ENCODE data around the gene GRM4. TPM values are rescaled to one million over a fixed set of nuclear protein-coding genes. Genes with fewer than 3 reads are reported as not detected.

Gene GRM4
- total RNA-seq, 4 donors from 2014 or later, result not detected

GRCh38 chr6:34142061-34142998 lies 3.6 kb downstream of the GRM4 start:
- no peak overlapping the region for H3K27ac ChIP-seq
- peaks cover 0 to 3% (median 0%) of the 10 kb centered on the region in 4 donors for H3K9me3 ChIP-seq
- DNase-seq, result no peak
- H3K4me1 ChIP-seq, result peaks cover 0 to 26% (median 18%) of the 10 kb centered on the region in 4 donors
- TF ChIP-seq CTCF (IDR thresholded peaks at IDR 0.05) (no peak), POLR2A (IDR thresholded peaks at IDR 0.05) (no peak)
- peaks cover 0 to 52% of the 10 kb centered on the region in 2 donors for H3K27me3 ChIP-seq
- no peak overlapping the region for H3K4me3 ChIP-seq
- H3K36me3 ChIP-seq, result no peaks in the 10 kb centered on the region

GRCh38 chr6:34140075-34140474 lies 5.8 kb downstream of the GRM4 start:
- peaks cover 0 to 20% (median 18%) of the 10 kb centered on the region in 4 donors for H3K4me1 ChIP-seq
- TF ChIP-seq POLR2A (IDR thresholded peaks at IDR 0.05) (no peak), CTCF (IDR thresholded peaks at IDR 0.05) (no peak)
- peaks cover 0 to 1% (median 0%) of the 10 kb centered on the region in 4 donors for H3K9me3 ChIP-seq
- H3K27ac ChIP-seq, result no peak overlapping the region
- H3K4me3 ChIP-seq, result no peak overlapping the region
- H3K27me3 ChIP-seq, result peaks cover 0 to 42% of the 10 kb centered on the region in 2 donors
- DNase-seq, result no peak
- no peaks in the 10 kb centered on the region for H3K36me3 ChIP-seq

- DNase-seq, result no peak
Observed at GRCh38 chr6:34138914-34139510, 6.9 kb downstream of the GRM4 start.

GRCh38 chr6:34138191-34138590 lies 7.7 kb downstream of the GRM4 start:
- Histone ChIP-seq H3K9me3 (no peaks in the 10 kb centered on the region), H3K4me1 (peaks cover 0 to 1% (median under 1%) of the 10 kb centered on the region in 4 donors), H3K36me3 (no peaks in the 10 kb centered on the region), H3K4me3 (no peak overlapping the region), H3K27me3 (peaks cover 0 to 24% of the 10 kb centered on the region in 2 donors), H3K27ac (no peak overlapping the region)
- TF ChIP-seq CTCF (IDR thresholded peaks at IDR 0.05) (no peak), POLR2A (IDR thresholded peaks at IDR 0.05) (no peak)
- DNase-seq, result no peak

More at GRCh38 chr6:34138914-34139510, 6.9 kb downstream of the GRM4 start:
- no peaks in the 10 kb centered on the region for H3K36me3 ChIP-seq
- peaks cover 0 to 32% of the 10 kb centered on the region in 2 donors for H3K27me3 ChIP-seq
- TF ChIP-seq CTCF (IDR thresholded peaks at IDR 0.05) (no peak), POLR2A (IDR thresholded peaks at IDR 0.05) (no peak)
- H3K4me3 ChIP-seq, result no peak overlapping the region
- H3K9me3 ChIP-seq, result no peaks in the 10 kb centered on the region
- H3K4me1 ChIP-seq, result peaks cover 0 to 10% (median 8%) of the 10 kb centered on the region in 4 donors
- no peak overlapping the region for H3K27ac ChIP-seq

- H3K27ac ChIP-seq, result no peak overlapping the region
- H3K9me3 ChIP-seq, result no peaks in the 10 kb centered on the region
- TF ChIP-seq CTCF (IDR thresholded peaks at IDR 0.05) (no peak), POLR2A (IDR thresholded peaks at IDR 0.05) (no peak)
- DNase-seq, result no peak
- H3K4me1 ChIP-seq, result no peaks in the 10 kb centered on the region
- no peak overlapping the region for H3K4me3 ChIP-seq
- peaks cover 0 to 3% of the 10 kb centered on the region in 2 donors for H3K27me3 ChIP-seq
- no peaks in the 10 kb centered on the region for H3K36me3 ChIP-seq
Observed at GRCh38 chr6:34135541-34135940, 10.3 kb downstream of the GRM4 start.

Data from Peyer's patch (tissue), 4 donors.